Vagina (tissue), 2 donors: ENCODE measurements around the gene MSRB1. TPM values are rescaled to one million over a fixed set of nuclear protein-coding genes. Genes with fewer than 3 reads are reported as not detected.
"Not testable (repeated sequence)": the region's sequence is repeated elsewhere in the genome, so short reads cannot be mapped to it uniquely, and the experiment has no call there.

Source experiments
- DNase-seq, 2 donors: peaks; one replicate each; pipeline ENCODE4 v3.0.0-alpha.2; 2017; ENCODE audit errors: extremely low spot score in 2 of 2
- H3K27ac ChIP-seq: fragments of 200-600 bp; sonication (generic); one replicate; pipeline ENCODE4 v1.5.1; 2019
- H3K27me3 ChIP-seq: fragments of 200-600 bp; sonication (generic); one replicate; pipeline ENCODE4 v1.5.1; 2019
- H3K36me3 ChIP-seq, 2 donors: fragments of 200-600 bp; sonication (generic); one replicate each; pipeline ENCODE4 v1.5.1; 2017 to 2019
- H3K4me1 ChIP-seq: fragments of 200-600 bp; sonication (generic); one replicate; pipeline ENCODE4 v1.5.1; 2019
- H3K4me3 ChIP-seq, 2 donors: fragments of 200-600 bp; sonication (generic); 1 replicate in 1 of 2; 2 replicates in 1 of 2; pipeline ENCODE4 v1.5.1; 2016 to 2019
- H3K9me3 ChIP-seq: fragments of 200-600 bp; sonication (generic); one replicate; pipeline ENCODE4 v1.5.1; 2019
- CTCF ChIP-seq, 3 experiments: fragments of 450-650 bp in 2 of 3; fragments of 200-600 bp in 1 of 3; sonication (generic) in 1 of 3; IDR thresholded peaks; one replicate each; pipeline ENCODE4 v1.5.1; 2017 to 2019; ENCODE audit warnings: antibody characterized with exemption in 3 of 3, mild to moderate bottlenecking in 2 of 3, moderate library complexity in 2 of 3
- POLR2A ChIP-seq, 2 donors: fragments of 450-650 bp; IDR thresholded peaks; one replicate each; pipeline ENCODE4 v1.6.1; 2017; ENCODE audit warnings: antibody characterized with exemption in 2 of 2, mild to moderate bottlenecking in 2 of 2, moderate library complexity in 2 of 2
- POLR2AphosphoS5 ChIP-seq, 2 donors: sonication (generic); formaldehyde crosslinking; IDR thresholded peaks; one replicate each; pipeline ENCODE4 v1.9.0; 2017; ENCODE audit warnings: antibody characterized with exemption in 2 of 2, mild to moderate bottlenecking in 2 of 2, low read depth in 1 of 2; ENCODE audit not compliant: insufficient read depth in 1 of 2
- intact Hi-C: fragments of 100-400 bp; cut with DNase I; formaldehyde crosslinking; loops from one replicate; pipeline ENCODE4 v1.15.1; 2023
- total RNA-seq: library from RNA; depleted of rRNA; stranded (reverse); fragments of >200 nt; gene quantifications from one replicate; pipeline ENCODE4 v1.2.3, GENCODE V29; 2016

The MSRB1 gene
- total RNA-seq, 1 donor from 2014 or later = 53.0 TPM

DNA sequence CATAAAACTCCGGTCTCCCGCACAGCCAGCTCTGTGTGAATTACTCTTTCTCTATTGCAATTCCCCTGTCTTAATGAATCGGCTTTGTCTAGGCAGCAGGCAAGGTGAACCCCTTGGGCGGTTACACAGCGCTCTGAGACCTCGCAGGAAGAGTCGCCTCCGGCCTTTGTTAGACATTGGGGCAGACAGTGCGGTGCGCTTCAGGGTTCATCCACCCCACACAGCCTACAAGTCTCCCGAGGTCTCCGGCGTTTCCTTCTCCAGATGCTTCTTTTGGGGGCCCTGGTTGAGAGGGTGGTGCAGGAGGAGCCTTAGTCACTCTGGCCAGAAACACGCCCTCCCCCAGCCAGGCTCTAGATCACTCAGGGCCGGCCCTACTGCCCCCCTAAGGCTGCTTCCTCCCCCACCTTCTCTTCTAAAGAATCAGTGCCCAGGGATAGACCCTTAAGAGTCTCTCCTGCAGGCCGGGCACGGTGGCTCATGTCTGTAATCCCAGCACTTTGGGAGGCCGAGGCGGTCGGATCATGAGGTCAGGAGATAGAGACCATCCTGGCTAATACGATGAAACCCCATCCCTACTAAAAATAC lies 1.7 kb upstream of the MSRB1 start:
- DNase-seq = no peak
- Histone ChIP-seq H3K9me3 (no peaks in the 10 kb centered on the region), H3K4me1 (peaks cover 21% of the 10 kb centered on the region), H3K36me3 (peaks cover 0 to 12% of the 10 kb centered on the region in 2 donors), H3K27me3 (no peaks in the 10 kb centered on the region), H3K27ac (no peak overlapping the region), H3K4me3 (no peak overlapping the region)
- TF ChIP-seq CTCF (IDR thresholded peaks at IDR 0.05) (no peak), POLR2AphosphoS5 (IDR thresholded peaks at IDR 0.05; ENCODE audit: insufficient read depth in 1 of 2, low read depth in 1 of 2) (no peak), POLR2A (IDR thresholded peaks at IDR 0.05) (no peak)
- intact Hi-C loops = no loop called here

DNA sequence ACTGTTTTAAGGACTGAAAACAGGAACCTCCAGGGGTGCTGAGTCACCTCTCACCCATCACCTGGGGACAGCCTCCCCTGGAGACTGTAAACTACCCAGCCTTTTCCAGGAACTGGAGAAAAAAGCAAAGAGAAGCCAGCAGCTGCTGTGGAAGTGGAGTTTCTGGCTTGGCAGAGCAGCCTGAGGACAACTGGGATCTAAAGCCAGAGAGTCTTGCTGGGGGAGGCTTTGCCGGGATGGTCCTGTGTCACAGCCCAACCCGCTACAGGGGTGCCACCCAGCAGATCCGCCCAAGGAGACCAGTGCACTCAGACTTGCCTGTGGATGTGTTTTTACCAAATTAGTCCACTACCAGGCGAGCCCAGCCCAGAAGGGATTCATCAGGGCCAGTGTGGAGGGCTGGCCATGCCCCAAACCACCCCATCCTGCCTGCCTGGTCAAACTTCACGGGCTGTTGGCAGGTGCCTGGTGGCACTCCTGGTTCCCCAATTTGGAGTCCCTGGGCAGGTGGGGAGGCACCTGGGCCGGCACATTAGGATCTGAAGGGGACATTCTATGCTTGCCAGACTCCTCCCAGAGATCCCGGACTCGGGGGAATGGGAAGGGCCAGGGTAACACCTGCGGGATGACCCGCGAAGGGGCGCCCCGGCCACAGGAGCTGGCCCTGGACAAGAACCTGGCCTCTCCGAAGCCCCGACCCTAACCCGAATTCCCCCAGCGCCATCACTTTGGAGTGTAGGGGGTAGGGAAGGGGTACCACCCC lies 771 bp downstream of the MSRB1 start:
- Histone ChIP-seq H3K4me3 (peak overlapping the region; percentile 77 to 97), H3K36me3 (peaks cover 0 to 31% of the 10 kb centered on the region in 2 donors), H3K27me3 (no peaks in the 10 kb centered on the region), H3K9me3 (no peaks in the 10 kb centered on the region), H3K4me1 (peaks cover 21% of the 10 kb centered on the region), H3K27ac (peak overlapping the region; percentile 82)
- TF ChIP-seq CTCF (IDR thresholded peaks at IDR 0.05) (no peak), POLR2AphosphoS5 (IDR thresholded peaks at IDR 0.05; ENCODE audit: insufficient read depth in 1 of 2, low read depth in 1 of 2) (no peak), POLR2A (IDR thresholded peaks at IDR 0.05) (no peak)
- no peak for DNase-seq
- intact Hi-C loops = no loop called here

- DNase-seq = no peak
- Histone ChIP-seq H3K4me1 (peaks cover 21% of the 10 kb centered on the region), H3K27ac (no peak overlapping the region), H3K9me3 (no peaks in the 10 kb centered on the region), H3K27me3 (no peaks in the 10 kb centered on the region), H3K36me3 (peaks cover 0 to 31% of the 10 kb centered on the region in 2 donors), H3K4me3 (no peak overlapping the region)
- TF ChIP-seq CTCF (IDR thresholded peaks at IDR 0.05) = no peak
- no peak for TF ChIP-seq POLR2A (IDR thresholded peaks at IDR 0.05)
- no peak for TF ChIP-seq POLR2AphosphoS5 (IDR thresholded peaks at IDR 0.05; ENCODE audit: insufficient read depth in 1 of 2, low read depth in 1 of 2)
- intact Hi-C loops = no loop called here
These were observed 1.6 kb downstream of the MSRB1 start for GRCh38 chr16:1941162-1942046.

DNA sequence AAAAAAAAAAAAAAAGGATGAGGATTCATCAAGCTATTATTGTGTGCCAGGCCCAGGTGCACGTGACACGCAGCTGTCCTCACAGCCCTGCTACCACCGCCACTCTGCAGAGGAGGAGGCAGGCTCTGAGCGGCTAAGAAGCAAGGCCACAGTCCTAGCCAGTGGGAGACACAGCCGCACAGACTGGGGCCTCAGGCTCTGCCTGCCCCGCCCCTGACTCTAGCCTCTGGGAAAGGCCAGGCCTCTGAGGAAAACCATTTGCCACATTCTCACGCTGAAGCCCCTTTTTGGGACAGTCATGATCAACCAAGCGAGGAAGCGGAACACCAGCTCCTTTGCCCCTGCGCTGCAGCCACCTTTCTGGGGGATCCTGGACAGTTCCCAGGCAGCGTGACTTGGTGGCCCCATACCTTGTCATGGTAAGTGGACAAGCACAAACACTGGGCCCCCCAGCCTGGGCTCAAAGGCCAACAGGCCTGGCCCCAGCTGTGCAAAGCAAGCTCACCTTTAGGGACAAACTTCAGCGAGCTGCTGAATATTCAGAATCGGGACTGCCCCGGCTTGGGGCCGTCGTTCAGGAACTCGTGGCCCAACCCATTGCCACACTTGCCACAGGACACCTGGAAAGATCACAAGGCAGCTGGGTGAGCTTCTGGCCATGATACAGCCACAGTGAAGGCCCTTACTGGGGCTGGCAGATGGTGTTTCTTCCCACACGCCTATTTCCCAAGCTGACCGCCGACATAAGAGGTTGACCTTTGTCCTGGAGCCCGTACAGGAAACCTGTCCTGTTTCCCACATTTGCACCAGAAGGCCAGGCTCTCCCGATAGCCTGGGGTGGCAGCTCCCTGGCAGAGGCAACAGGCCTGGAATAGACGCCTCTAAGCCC lies 2.5 kb downstream of the MSRB1 start:
- Histone ChIP-seq H3K4me3 (no peak overlapping the region), H3K27me3 (no peaks in the 10 kb centered on the region), H3K9me3 (no peaks in the 10 kb centered on the region), H3K36me3 (peaks cover 0 to 31% of the 10 kb centered on the region in 2 donors), H3K4me1 (peaks cover 23% of the 10 kb centered on the region), H3K27ac (no peak overlapping the region)
- TF ChIP-seq POLR2AphosphoS5 (IDR thresholded peaks at IDR 0.05; ENCODE audit: insufficient read depth in 1 of 2, low read depth in 1 of 2) = no peak
- no peak for TF ChIP-seq POLR2A (IDR thresholded peaks at IDR 0.05)
- TF ChIP-seq CTCF (IDR thresholded peaks at IDR 0.05) = no peak
- no peak for DNase-seq
- intact Hi-C loops = no loop called here

DNA sequence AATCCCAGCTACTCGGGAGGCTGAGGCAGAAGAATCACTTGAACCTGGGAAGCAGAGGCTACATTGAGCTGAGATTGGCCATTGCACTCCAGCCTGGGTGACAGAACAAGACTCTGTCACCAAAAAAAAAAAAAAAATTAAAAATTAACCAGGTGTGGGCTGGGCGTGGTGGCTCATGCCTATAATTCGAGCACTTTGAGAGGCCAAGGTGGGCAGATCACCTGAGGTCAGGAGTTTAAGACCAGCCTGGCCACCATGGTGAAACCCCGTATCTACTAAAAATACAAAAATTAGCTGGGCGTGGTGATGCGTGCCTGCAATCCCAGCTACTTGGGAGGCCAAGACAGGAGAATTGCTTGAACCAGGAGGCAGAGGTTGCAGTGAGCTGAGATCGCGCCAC lies 3.2 kb downstream of the MSRB1 start:
- DNase-seq, intact Hi-C loops, H3K27me3 ChIP-seq, H3K9me3 ChIP-seq, H3K27ac ChIP-seq, H3K4me3 ChIP-seq: not testable (repeated sequence)
- Histone ChIP-seq H3K36me3 (peaks cover 0 to 31% of the 10 kb centered on the region in 2 donors), H3K4me1 (peaks cover 27% of the 10 kb centered on the region)
